HepG2 (cell line): ENCODE results near the gene STAT5A. TPM values are rescaled to one million over a fixed set of nuclear protein-coding genes. Genes with fewer than 3 reads are reported as not detected.

Experiments used
- CEBPG ChIP-seq: IDR thresholded peaks from 2 replicates; pipeline ENCODE4 v1.6.1; 2016
- HDAC1 ChIP-seq: sonication (generic); formaldehyde crosslinking; IDR thresholded peaks from 2 replicates; pipeline ENCODE4 v1.5.1; 2020; ENCODE audit warnings: mild to moderate bottlenecking, missing genetic modification reagents
- IKZF1 ChIP-seq: fragments of 450-650 bp; IDR thresholded peaks from 2 replicates; pipeline ENCODE4 v1.7.1; 2016
- JUN ChIP-seq: sonication (generic); formaldehyde crosslinking; IDR thresholded peaks from 2 replicates; pipeline ENCODE4 v1.4.0; 2020; ENCODE audit warnings: mild to moderate bottlenecking, missing genetic modification reagents
- MAF1 ChIP-seq: sonication (generic); formaldehyde crosslinking; IDR thresholded peaks from 2 replicates; pipeline ENCODE4 v1.5.0; 2020; ENCODE audit warnings: missing genetic modification reagents, borderline replicate concordance
- MTA1 ChIP-seq: sonication (generic); formaldehyde crosslinking; IDR thresholded peaks from 2 replicates; pipeline ENCODE4 v1.4.0; 2020; ENCODE audit warnings: missing genetic modification reagents, mild to moderate bottlenecking, borderline replicate concordance
- PHF20 ChIP-seq: sonication (generic); formaldehyde crosslinking; IDR thresholded peaks from 2 replicates; pipeline ENCODE4 v1.5.0; 2020; ENCODE audit warnings: mild to moderate bottlenecking, missing genetic modification reagents
- ZNF451 ChIP-seq: sonication (generic); formaldehyde crosslinking; IDR thresholded peaks from 2 replicates; pipeline ENCODE4 v1.5.0; 2020; ENCODE audit warnings: mild to moderate bottlenecking, missing genetic modification reagents
- ZNF674 ChIP-seq: sonication (generic); formaldehyde crosslinking; IDR thresholded peaks from 2 replicates; pipeline ENCODE4 v1.5.0; 2020; ENCODE audit warnings: low read depth, mild to moderate bottlenecking, missing genetic modification reagents
- polyA plus RNA-seq, 8 experiments: library from polyadenylated mRNA; depleted of rRNA in 3 of 8; stranded (reverse) in 7 of 8; unstranded in 1 of 8; fragments of >200 nt; fragmentation: Illumina TruSeq in 4 of 8; extraction: Trizol in 4 of 8; gene quantifications; 2 replicates each; pipeline versions ENCODE4 v1.2.1 to v1.2.3, GENCODE V29; 2011 to 2016; ENCODE audit warnings: low read depth in 4 of 8, missing spikeins in 1 of 8, mixed read lengths in 1 of 8; ENCODE audit not compliant: insufficient read depth in 1 of 8
- total RNA-seq, 5 experiments: library from RNA; depleted of rRNA; stranded (reverse); fragments of >200 nt; fragmentation: Illumina TruSeq; extraction: Trizol; gene quantifications; 2 replicates each; pipeline ENCODE4 v1.2.3, GENCODE V29; 2016; ENCODE audit warnings: low read depth in 1 of 5
- TF ChIP-seq, protein P1 (sequence below): sonication (generic); formaldehyde crosslinking; IDR thresholded peaks from 2 replicates; pipeline ENCODE4 v1.4.0; 2020; ENCODE audit warnings: missing genetic modification reagents, borderline replicate concordance
- TF ChIP-seq, protein P2 (sequence below): sonication (generic); formaldehyde crosslinking; IDR thresholded peaks from 2 replicates; pipeline ENCODE4 v1.4.0; 2020; ENCODE audit warnings: missing genetic modification reagents, mild to moderate bottlenecking, borderline replicate concordance
- TF ChIP-seq, protein P3 (sequence below): sonication (generic); formaldehyde crosslinking; conservative IDR thresholded peaks from 2 replicates; pipeline ENCODE4 v1.4.0; 2020; ENCODE audit warnings: mild to moderate bottlenecking, missing genetic modification reagents, moderate library complexity
- TF ChIP-seq, protein P4 (sequence below): sonication (generic); formaldehyde crosslinking; IDR thresholded peaks from 2 replicates; pipeline ENCODE4 v1.5.1; 2020; ENCODE audit warnings: mild to moderate bottlenecking, missing genetic modification reagents
- TF ChIP-seq, protein P5 (sequence below): sonication (generic); formaldehyde crosslinking; IDR thresholded peaks from 2 replicates; pipeline ENCODE4 v1.4.0; 2020; ENCODE audit warnings: mild to moderate bottlenecking, missing genetic modification reagents

STAT5A gene
- total and polyA plus RNA-seq, 2 of the 13 experiments (the other 11 are each of a cell fraction or from before 2014, with no cell fraction given) = 1.4 to 4.1 TPM

DNA sequence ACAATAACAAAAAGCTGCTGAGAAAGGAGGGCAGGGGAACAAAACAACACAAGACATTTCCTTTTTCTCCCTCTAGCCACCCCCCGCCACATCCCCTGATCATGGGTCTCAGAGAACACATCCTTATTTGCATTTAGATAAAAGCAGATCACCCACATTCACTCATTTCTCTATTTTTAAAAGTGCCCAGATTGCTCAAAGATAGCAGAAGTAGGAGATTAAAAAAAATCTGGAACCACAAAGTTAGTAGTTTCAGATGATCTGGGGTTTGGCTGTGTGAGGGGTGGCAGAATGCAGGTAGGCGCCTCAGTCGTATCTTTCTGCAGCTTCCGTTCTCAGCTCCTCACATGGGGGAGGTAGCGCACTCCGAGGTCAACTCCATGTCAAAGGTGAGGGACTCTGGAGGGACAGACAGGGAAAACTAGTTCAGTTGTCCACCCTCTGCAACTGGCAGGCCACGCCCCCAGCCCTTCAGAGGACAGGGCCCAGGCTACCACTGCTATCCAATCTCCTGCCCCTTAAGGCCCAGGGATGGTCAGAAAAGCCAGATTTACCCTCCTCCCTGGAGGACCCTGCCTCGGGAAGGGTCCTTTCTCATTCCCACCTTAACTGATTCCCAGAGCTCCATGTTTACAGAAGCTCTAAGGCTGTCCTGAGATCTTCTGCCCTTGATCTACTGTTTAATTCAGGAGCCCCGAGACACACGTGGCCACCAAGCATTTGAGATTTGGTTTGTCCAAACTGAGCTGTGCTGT is 27.3 kb downstream of the STAT5A start (continued):
- TF ChIP-seq, protein P1, sequence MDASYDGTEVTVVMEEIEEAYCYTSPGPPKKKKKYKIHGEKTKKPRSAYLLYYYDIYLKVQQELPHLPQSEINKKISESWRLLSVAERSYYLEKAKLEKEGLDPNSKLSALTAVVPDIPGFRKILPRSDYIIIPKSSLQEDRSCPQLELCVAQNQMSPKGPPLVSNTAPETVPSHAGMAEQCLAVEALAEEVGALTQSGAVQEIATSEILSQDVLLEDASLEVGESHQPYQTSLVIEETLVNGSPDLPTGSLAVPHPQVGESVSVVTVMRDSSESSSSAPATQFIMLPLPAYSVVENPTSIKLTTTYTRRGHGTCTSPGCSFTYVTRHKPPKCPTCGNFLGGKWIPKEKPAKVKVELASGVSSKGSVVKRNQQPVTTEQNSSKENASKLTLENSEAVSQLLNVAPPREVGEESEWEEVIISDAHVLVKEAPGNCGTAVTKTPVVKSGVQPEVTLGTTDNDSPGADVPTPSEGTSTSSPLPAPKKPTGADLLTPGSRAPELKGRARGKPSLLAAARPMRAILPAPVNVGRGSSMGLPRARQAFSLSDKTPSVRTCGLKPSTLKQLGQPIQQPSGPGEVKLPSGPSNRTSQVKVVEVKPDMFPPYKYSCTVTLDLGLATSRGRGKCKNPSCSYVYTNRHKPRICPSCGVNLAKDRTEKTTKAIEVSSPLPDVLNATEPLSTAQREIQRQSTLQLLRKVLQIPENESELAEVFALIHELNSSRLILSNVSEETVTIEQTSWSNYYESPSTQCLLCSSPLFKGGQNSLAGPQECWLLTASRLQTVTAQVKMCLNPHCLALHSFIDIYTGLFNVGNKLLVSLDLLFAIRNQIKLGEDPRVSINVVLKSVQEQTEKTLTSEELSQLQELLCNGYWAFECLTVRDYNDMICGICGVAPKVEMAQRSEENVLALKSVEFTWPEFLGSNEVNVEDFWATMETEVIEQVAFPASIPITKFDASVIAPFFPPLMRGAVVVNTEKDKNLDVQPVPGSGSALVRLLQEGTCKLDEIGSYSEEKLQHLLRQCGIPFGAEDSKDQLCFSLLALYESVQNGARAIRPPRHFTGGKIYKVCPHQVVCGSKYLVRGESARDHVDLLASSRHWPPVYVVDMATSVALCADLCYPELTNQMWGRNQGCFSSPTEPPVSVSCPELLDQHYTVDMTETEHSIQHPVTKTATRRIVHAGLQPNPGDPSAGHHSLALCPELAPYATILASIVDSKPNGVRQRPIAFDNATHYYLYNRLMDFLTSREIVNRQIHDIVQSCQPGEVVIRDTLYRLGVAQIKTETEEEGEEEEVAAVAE (CRISPR knock-in tag) = no peak
- TF ChIP-seq, protein P2, sequence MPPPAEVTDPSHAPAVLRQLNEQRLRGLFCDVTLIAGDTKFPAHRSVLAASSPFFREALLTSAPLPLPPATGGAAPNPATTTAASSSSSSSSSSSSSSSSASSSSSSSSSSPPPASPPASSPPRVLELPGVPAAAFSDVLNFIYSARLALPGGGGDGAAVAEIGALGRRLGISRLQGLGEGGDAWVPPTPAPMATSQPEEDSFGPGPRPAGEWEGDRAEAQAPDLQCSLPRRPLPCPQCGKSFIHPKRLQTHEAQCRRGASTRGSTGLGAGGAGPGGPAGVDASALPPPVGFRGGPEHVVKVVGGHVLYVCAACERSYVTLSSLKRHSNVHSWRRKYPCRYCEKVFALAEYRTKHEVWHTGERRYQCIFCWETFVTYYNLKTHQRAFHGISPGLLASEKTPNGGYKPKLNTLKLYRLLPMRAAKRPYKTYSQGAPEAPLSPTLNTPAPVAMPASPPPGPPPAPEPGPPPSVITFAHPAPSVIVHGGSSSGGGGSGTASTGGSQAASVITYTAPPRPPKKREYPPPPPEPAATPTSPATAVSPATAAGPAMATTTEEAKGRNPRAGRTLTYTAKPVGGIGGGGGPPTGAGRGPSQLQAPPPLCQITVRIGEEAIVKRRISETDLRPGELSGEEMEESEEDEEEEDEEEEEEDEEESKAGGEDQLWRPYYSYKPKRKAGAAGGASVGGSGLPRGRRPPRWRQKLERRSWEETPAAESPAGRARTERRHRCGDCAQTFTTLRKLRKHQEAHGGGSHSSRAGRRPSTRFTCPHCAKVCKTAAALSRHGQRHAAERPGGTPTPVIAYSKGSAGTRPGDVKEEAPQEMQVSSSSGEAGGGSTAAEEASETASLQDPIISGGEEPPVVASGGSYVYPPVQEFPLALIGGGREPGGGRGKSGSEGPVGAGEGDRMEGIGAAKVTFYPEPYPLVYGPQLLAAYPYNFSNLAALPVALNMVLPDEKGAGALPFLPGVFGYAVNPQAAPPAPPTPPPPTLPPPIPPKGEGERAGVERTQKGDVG (CRISPR knock-in tag) = 0 out of 2 replicates have a peak, but pooled peaks have one; percentile 34
- no peak for TF ChIP-seq ZNF451 (CRISPR knock-in tag)
- TF ChIP-seq IKZF1 = no peak
- TF ChIP-seq MAF1 (CRISPR knock-in tag) = no peak
- TF ChIP-seq, protein P3, sequence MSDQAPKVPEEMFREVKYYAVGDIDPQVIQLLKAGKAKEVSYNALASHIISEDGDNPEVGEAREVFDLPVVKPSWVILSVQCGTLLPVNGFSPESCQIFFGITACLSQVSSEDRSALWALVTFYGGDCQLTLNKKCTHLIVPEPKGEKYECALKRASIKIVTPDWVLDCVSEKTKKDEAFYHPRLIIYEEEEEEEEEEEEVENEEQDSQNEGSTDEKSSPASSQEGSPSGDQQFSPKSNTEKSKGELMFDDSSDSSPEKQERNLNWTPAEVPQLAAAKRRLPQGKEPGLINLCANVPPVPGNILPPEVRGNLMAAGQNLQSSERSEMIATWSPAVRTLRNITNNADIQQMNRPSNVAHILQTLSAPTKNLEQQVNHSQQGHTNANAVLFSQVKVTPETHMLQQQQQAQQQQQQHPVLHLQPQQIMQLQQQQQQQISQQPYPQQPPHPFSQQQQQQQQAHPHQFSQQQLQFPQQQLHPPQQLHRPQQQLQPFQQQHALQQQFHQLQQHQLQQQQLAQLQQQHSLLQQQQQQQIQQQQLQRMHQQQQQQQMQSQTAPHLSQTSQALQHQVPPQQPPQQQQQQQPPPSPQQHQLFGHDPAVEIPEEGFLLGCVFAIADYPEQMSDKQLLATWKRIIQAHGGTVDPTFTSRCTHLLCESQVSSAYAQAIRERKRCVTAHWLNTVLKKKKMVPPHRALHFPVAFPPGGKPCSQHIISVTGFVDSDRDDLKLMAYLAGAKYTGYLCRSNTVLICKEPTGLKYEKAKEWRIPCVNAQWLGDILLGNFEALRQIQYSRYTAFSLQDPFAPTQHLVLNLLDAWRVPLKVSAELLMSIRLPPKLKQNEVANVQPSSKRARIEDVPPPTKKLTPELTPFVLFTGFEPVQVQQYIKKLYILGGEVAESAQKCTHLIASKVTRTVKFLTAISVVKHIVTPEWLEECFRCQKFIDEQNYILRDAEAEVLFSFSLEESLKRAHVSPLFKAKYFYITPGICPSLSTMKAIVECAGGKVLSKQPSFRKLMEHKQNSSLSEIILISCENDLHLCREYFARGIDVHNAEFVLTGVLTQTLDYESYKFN = 0 out of 2 replicates have a peak, but pooled peaks have one; percentile 28
- TF ChIP-seq, protein P4, sequence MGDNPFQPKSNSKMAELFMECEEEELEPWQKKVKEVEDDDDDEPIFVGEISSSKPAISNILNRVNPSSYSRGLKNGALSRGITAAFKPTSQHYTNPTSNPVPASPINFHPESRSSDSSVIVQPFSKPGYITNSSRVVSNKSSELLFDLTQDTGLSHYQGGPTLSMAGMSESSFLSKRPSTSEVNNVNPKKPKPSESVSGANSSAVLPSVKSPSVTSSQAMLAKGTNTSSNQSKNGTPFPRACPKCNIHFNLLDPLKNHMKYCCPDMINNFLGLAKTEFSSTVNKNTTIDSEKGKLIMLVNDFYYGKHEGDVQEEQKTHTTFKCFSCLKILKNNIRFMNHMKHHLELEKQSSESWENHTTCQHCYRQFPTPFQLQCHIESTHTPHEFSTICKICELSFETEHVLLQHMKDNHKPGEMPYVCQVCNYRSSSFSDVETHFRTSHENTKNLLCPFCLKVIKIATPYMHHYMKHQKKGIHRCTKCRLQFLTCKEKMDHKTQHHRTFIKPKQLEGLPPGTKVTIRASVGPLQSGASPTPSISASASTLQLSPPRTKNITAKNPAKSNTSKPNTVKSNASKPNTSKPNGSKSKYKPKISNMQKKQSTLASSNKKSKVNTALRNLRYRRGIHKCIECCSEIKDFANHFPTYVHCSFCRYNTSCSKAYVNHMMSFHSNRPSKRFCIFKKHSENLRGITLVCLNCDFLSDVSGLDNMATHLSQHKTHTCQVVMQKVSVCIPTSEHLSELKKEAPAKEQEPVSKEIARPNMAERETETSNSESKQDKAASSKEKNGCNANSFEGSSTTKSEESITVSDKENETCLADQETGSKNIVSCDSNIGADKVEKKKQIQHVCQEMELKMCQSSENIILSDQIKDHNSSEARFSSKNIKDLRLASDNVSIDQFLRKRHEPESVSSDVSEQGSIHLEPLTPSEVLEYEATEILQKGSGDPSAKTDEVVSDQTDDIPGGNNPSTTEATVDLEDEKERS (CRISPR knock-in tag) = no peak
- TF ChIP-seq PHF20 (CRISPR knock-in tag) = no peak
- TF ChIP-seq, protein P5, sequence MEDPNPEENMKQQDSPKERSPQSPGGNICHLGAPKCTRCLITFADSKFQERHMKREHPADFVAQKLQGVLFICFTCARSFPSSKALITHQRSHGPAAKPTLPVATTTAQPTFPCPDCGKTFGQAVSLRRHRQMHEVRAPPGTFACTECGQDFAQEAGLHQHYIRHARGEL (CRISPR knock-in tag) = no peak
- no peak for TF ChIP-seq ZNF674
- no peak for TF ChIP-seq CEBPG (CRISPR knock-in tag)
- no peak for TF ChIP-seq JUN (CRISPR knock-in tag)
- peak; percentile 31; the same call in 1 of the 2 replicates for TF ChIP-seq MTA1
- TF ChIP-seq HDAC1 = 0 out of 2 replicates have a peak, but pooled peaks have one; percentile 22
